BE2C (cell line): ENCODE data around the gene VEZT.

ENCODE experiments used
- DNase-seq: peaks from one replicate; pipeline ENCODE4 v3.0.0-alpha.2; 2020
- H3K27me3 ChIP-seq: fragments of 250-450 bp; sonication (Bioruptor Pico); 2 replicates; pipeline ENCODE4 v1.5.1; 2020; ENCODE audit warnings: mild to moderate bottlenecking
- H3K36me3 ChIP-seq: fragments of 250-450 bp; sonication (Bioruptor Pico); 2 replicates; pipeline ENCODE4 v1.5.1; 2020; ENCODE audit warnings: mild to moderate bottlenecking
- H3K4me1 ChIP-seq: fragments of 250-450 bp; sonication (Bioruptor Pico); 2 replicates; pipeline ENCODE4 v1.5.1; 2020
- H3K4me3 ChIP-seq: 2 replicates; pipeline ENCODE4 v1.5.1; 2011; ENCODE audit warnings: low read depth, low read length
- H3K9me3 ChIP-seq: fragments of 250-450 bp; sonication (Bioruptor Pico); 2 replicates; pipeline ENCODE4 v1.5.1; 2020
- TF ChIP-seq, protein P1 (sequence below): IDR thresholded peaks from 2 replicates; pipeline ENCODE4 v1.5.1; 2012; ENCODE audit warnings: mild to moderate bottlenecking, low read depth, low read length

VEZT gene

DNA sequence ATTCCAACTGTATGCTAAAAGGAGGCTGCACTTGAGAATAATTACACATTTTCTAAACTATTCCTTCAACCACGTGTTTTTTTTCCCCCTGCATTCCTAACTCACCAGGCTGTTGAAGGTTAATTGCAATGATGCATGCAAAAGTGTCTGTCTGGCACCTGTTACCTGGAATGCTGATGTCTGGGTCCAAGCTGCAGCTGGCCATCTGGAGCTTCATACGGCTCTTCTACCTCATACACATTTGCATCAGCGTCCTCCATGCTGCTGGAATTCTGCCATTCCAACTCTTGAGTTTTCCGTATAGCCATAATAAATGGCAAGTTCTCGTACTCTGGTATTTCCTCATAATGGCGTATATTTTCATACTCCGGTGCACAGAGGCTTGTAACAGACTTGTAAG, 8.9 kb upstream of the VEZT start:
- no peak overlapping the region for H3K4me3 ChIP-seq
- no peaks in the 10 kb centered on the region for H3K36me3 ChIP-seq
- no peaks in the 10 kb centered on the region; the same call in 1 of the 2 replicates for H3K4me1 ChIP-seq
- TF ChIP-seq, protein P1, sequence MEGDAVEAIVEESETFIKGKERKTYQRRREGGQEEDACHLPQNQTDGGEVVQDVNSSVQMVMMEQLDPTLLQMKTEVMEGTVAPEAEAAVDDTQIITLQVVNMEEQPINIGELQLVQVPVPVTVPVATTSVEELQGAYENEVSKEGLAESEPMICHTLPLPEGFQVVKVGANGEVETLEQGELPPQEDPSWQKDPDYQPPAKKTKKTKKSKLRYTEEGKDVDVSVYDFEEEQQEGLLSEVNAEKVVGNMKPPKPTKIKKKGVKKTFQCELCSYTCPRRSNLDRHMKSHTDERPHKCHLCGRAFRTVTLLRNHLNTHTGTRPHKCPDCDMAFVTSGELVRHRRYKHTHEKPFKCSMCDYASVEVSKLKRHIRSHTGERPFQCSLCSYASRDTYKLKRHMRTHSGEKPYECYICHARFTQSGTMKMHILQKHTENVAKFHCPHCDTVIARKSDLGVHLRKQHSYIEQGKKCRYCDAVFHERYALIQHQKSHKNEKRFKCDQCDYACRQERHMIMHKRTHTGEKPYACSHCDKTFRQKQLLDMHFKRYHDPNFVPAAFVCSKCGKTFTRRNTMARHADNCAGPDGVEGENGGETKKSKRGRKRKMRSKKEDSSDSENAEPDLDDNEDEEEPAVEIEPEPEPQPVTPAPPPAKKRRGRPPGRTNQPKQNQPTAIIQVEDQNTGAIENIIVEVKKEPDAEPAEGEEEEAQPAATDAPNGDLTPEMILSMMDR = no peak
- DNase-seq = no peak
- no peaks in the 10 kb centered on the region for H3K9me3 ChIP-seq
- no peaks in the 10 kb centered on the region for H3K27me3 ChIP-seq

DNA sequence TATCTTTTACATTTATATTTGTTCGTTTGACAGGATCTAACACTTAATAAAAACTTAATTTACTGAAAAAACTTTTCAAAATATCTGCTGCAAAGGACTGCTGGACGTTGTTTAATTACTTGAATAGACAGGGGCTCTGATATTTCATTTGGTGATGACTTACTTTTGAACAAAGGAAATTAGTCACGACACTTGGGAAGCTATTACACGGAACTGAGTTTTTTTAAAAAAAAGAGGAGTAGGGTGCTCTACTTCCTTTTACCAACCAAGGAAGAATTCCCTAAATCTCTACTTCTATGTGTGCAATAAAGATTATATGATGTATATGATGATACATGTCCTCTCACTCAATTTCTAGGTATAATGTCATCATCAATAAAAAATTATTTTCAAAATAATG, 5.0 kb upstream of the VEZT start:
- Histone ChIP-seq H3K4me3 (no peak overlapping the region), H3K27me3 (no peaks in the 10 kb centered on the region), H3K9me3 (no peaks in the 10 kb centered on the region), H3K36me3 (no peaks in the 10 kb centered on the region), H3K4me1 (no peaks in the 10 kb centered on the region; the same call in 1 of the 2 replicates)
- TF ChIP-seq, protein P1 = no peak
- DNase-seq = no peak

DNA sequence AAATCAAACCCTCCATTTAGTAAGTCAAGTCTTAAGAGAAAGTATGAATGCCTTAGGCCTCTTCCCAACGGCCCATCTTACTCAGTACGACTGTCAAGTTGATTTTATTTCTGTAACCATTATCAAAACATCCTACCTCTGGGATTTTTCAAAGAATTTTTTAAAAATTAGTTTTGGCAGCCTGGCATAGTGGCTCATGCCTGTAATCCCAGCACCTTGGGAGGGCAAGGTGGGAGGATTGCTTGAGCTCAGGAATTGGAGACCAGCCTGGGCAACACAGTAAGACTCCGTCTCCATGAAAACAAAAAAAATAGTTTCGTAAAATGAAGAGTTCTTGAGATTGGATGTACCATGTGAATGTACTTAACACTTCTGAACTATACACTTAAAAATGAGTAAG, 4.5 kb upstream of the VEZT start:
- Histone ChIP-seq H3K4me1 (no peaks in the 10 kb centered on the region; the same call in 1 of the 2 replicates), H3K36me3 (no peaks in the 10 kb centered on the region), H3K27me3 (no peaks in the 10 kb centered on the region), H3K4me3 (no peak overlapping the region), H3K9me3 (no peaks in the 10 kb centered on the region)
- TF ChIP-seq, protein P1 = no peak
- no peak for DNase-seq

DNA sequence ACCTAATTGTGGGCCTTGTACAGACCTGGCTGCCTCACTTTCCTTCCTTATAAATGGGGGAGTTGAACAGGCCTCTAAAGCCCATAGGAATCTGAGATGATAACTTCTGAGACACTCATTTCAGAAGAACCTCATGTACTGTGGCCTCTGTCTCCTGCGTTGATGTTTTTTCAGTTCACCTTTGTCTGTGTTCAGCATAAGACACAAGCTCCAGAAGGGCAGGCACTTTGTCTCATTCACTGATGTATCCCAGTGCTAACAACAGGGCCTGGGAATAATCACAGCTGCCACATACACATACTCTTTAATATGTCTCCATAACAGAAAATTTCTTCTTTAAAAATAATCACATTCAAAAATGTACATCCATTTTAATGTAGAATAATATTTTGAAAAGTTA, 3.7 kb upstream of the VEZT start:
- no peak for DNase-seq
- Histone ChIP-seq H3K27me3 (no peaks in the 10 kb centered on the region), H3K4me3 (no peak overlapping the region), H3K36me3 (no peaks in the 10 kb centered on the region), H3K9me3 (no peaks in the 10 kb centered on the region), H3K4me1 (no peaks in the 10 kb centered on the region; the same call in 1 of the 2 replicates)
- TF ChIP-seq, protein P1 = no peak

DNA sequence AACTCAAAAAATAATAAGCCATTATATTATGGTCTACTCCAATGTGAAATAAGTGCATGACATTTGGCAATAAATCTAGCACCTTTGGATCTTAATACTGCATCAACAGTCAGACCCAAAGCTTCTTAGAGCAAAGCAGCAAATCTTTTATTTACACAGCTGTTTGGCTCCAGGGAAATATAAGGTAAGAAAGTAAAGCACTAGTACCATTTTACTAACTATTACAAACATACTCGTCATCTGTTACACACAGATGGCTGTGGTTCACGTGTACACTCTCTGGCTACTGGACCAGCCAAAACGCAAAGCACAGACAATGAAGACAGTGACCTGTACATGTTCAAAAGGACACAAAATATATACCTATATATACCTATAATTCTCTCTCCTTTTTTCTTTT, 3.1 kb upstream of the VEZT start:
- Histone ChIP-seq H3K4me1 (no peaks in the 10 kb centered on the region; the same call in 1 of the 2 replicates), H3K27me3 (no peaks in the 10 kb centered on the region), H3K4me3 (no peak overlapping the region), H3K9me3 (no peaks in the 10 kb centered on the region), H3K36me3 (no peaks in the 10 kb centered on the region)
- no peak for DNase-seq
- TF ChIP-seq, protein P1 = no peak

DNA sequence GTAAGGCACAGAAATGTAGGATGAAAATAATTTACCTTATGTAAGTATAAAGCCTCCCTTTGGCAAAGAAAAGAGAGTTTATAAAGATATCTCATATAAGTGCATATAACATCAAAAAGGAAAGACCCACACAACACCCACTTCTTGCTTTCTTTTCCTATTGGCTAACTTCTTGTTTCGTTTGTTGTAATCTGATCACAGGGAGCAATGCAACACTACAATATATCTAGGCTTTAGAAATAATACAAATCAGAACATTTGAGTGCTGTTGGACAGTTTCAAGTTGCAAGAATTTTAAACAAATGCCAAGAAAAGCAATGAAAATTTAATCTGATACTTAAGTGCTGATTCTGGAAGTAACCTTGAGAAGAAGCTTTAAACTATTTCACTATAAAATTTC, 1.7 kb upstream of the VEZT start:
- DNase-seq = no peak
- no peaks in the 10 kb centered on the region for H3K27me3 ChIP-seq
- no peaks in the 10 kb centered on the region; the same call in 1 of the 2 replicates for H3K4me1 ChIP-seq
- peak overlapping the region; percentile 93 for H3K4me3 ChIP-seq
- no peaks in the 10 kb centered on the region for H3K9me3 ChIP-seq
- H3K36me3 ChIP-seq = no peaks in the 10 kb centered on the region
- TF ChIP-seq, protein P1 = no peak
